DMS79 (cell line): ENCODE results near the gene ANKRD29.
"Not testable (repeated sequence)": the region's sequence is repeated elsewhere in the genome, so short reads cannot be mapped to it uniquely, and the experiment has no call there.

Experiments used
- DNase-seq: peaks from one replicate; lab custom pipeline; 2025; lab: John Stamatoyannopoulos, UW

The ANKRD29 gene

GRCh38 chr18:23557511-23557910 is 105.2 kb downstream of the ANKRD29 start:
- not testable (repeated sequence) for DNase-seq

GRCh38 chr18:23556145-23556780 is 106.4 kb downstream of the ANKRD29 start:
- DNase-seq: no peak

DNA sequence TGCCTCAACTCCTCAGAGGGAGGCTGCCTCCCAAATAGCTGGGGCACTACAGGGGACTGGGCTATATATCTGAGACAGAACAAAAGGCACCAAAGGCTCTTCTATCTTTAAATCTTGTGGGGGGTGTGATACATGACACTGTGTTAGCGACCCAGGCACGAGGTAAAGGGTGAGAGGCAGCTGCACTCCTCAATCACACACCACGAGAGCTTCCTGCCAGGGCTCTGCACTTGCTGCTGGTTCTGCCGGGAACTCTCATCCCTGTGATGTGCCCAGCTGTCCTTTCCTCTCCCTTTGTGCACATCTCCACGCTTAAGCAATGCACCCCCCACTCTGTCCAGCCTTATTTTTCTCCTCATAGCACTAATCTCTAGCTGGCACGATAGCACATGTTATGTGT is 108.8 kb downstream of the ANKRD29 start:
- no peak for DNase-seq

DNA sequence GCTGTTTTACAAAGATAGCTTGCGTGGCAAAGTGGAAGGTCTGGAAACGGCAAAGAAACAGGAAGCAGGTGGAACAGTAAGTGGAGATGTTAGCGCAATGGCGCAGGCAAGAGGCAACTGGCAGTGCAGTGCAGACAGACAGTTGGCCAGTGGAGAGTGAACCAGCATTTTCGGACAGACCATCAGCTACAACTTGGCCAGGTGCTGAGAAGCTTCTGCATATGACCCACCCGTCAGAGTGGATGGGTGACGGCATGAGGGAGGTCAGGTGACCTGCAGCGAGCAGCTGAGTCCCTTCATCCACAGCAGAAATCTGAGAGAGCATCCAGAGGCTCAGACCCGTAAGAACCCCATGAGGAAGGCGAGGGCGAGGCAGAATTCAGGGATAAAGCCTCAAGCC is 110.2 kb downstream of the ANKRD29 start:
- DNase-seq: no peak

DNA sequence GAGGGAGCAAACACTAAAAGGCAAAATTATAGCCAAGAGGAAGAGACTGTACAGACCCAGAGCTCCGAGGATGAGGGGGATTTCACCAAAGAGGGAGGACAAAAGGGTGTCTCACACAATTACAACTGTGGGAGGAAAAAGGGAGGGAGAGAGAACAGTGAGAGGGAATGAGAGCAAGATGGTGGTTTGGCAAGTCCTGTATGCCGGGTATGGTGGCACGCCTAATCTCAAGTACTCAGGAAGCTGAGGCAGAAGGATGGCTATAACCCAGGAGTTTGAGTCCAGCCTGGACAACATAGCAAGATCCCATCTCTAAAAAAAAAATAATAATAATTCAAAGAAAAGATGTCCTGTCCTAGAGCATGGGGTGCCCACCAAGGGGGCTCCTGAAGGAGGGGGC is 110.7 kb downstream of the ANKRD29 start:
- no peak for DNase-seq

- no peak for DNase-seq
Measured at GRCh38 chr18:23550898-23551297, 111.8 kb downstream of the ANKRD29 start.
